ENCODE measurements around the gene STAB1.

STAB1 gene

GRCh38 chr3:52535411-52536111, 40.4 kb downstream of the STAB1 start:
- Histone ChIP-seq H3K36me3 (ENCODE audit: control insufficient read depth, low read length) (peaks cover 39% of the 10 kb centered on the region), H3K9me2 (replicated peaks; ENCODE audit: control insufficient read depth, low read length) (no peaks in the 10 kb centered on the region), H3K79me2 (ENCODE audit: control insufficient read depth, low read length) (peaks cover 68% of the 10 kb centered on the region), H3F3A (ENCODE audit: control insufficient read depth, insufficient read depth) (peaks cover 15% of the 10 kb centered on the region), H3K27me3 (ENCODE audit: control insufficient read depth, low read length) (no peaks in the 10 kb centered on the region), H3K4me2 (ENCODE audit: low read length) (peak overlapping the region; percentile 75), H3K9me3 (ENCODE audit: control insufficient read depth, insufficient read depth, low read length) (no peaks in the 10 kb centered on the region), H3K4me1 (ENCODE audit: control insufficient read depth, low read length) (peaks cover 52% of the 10 kb centered on the region), H3K4me3 (ENCODE audit: low read length) (peak overlapping the region; percentile 57), H3K27ac (ENCODE audit: low read depth, low read length) (no peak overlapping the region), H4K20me1 (ENCODE audit: control insufficient read depth, insufficient read depth, low read depth, low read length) (peaks cover 21% of the 10 kb centered on the region)
- TF ChIP-seq EZH2phosphoT487 (IDR thresholded peaks at IDR 0.05; ENCODE audit: borderline replicate concordance, low read length) (no peak), CTCF (IDR thresholded peaks at IDR 0.05; ENCODE audit: low read depth, low read length, poor library complexity, severe bottlenecking) (no peak)

GRCh38 chr3:52536112-52536368, 40.9 kb downstream of the STAB1 start:
- Histone ChIP-seq H4K20me1 (ENCODE audit: control insufficient read depth, insufficient read depth, low read depth, low read length) (peaks cover 21% of the 10 kb centered on the region), H3K27ac (ENCODE audit: low read depth, low read length) (no peak overlapping the region)

GRCh38 chr3:52536369-52537164, 41.4 kb downstream of the STAB1 start, which contains the start of gene UQCC5:
UQCC5 (plus strand) TSS chr3:52536605; CDS start chr3:52536756, 151 bp downstream.
- Histone ChIP-seq H3F3A (ENCODE audit: control insufficient read depth, insufficient read depth) (peaks cover 15% of the 10 kb centered on the region), H3K4me2 (ENCODE audit: low read length) (peak within 1 kb of the TSS; percentile 92), H3K36me3 (ENCODE audit: control insufficient read depth, low read length) (peaks cover 49% of the 10 kb centered on the region), H3K79me2 (ENCODE audit: control insufficient read depth, low read length) (peaks cover 68% of the 10 kb centered on the region), H3K4me3 (ENCODE audit: low read length) (peak within 1 kb of the TSS; percentile 91), H3K4me1 (ENCODE audit: control insufficient read depth, low read length) (peaks cover 52% of the 10 kb centered on the region), H3K9me2 (replicated peaks; ENCODE audit: control insufficient read depth, low read length) (no peaks in the 10 kb centered on the region), H3K9me3 (ENCODE audit: control insufficient read depth, insufficient read depth, low read length) (no peaks in the 10 kb centered on the region), H3K27ac (ENCODE audit: low read depth, low read length) (peak within 1 kb of the TSS; percentile 45), H3K27me3 (ENCODE audit: control insufficient read depth, low read length) (no peaks in the 10 kb centered on the region), H4K20me1 (ENCODE audit: control insufficient read depth, insufficient read depth, low read depth, low read length) (peaks cover 21% of the 10 kb centered on the region)
- TF ChIP-seq EZH2phosphoT487 (IDR thresholded peaks at IDR 0.05; ENCODE audit: borderline replicate concordance, low read length): no peak
- no peak for TF ChIP-seq CTCF (IDR thresholded peaks at IDR 0.05; ENCODE audit: low read depth, low read length, poor library complexity, severe bottlenecking)

More at GRCh38 chr3:52536112-52536368, 40.9 kb downstream of the STAB1 start:
- no peaks in the 10 kb centered on the region for H3K9me2 ChIP-seq (replicated peaks; ENCODE audit: control insufficient read depth, low read length)
- H3K36me3 ChIP-seq (ENCODE audit: control insufficient read depth, low read length): peaks cover 44% of the 10 kb centered on the region
- H3K79me2 ChIP-seq (ENCODE audit: control insufficient read depth, low read length): peaks cover 68% of the 10 kb centered on the region
- no peaks in the 10 kb centered on the region for H3K9me3 ChIP-seq (ENCODE audit: control insufficient read depth, insufficient read depth, low read length)
- no peak for TF ChIP-seq CTCF (IDR thresholded peaks at IDR 0.05; ENCODE audit: low read depth, low read length, poor library complexity, severe bottlenecking)
- no peak for TF ChIP-seq EZH2phosphoT487 (IDR thresholded peaks at IDR 0.05; ENCODE audit: borderline replicate concordance, low read length)
- H3K4me3 ChIP-seq (ENCODE audit: low read length): peak overlapping the region; percentile 57
- H3K4me1 ChIP-seq (ENCODE audit: control insufficient read depth, low read length): peaks cover 52% of the 10 kb centered on the region
- H3K27me3 ChIP-seq (ENCODE audit: control insufficient read depth, low read length): no peaks in the 10 kb centered on the region
- peak overlapping the region; percentile 75 for H3K4me2 ChIP-seq (ENCODE audit: low read length)
- H3F3A ChIP-seq (ENCODE audit: control insufficient read depth, insufficient read depth): peaks cover 15% of the 10 kb centered on the region
